Measurements from ENCODE around the gene PIP5K1C. TPM values are rescaled to one million over a fixed set of nuclear protein-coding genes. Genes with fewer than 3 reads are reported as not detected.

Gene PIP5K1C
- total and polyA plus RNA-seq, 9 of the 15 experiments (the other 6 are each of a cell fraction or from before 2014, with no cell fraction given) = 0.38 to 22.1 (median 4.1) TPM

- TF ChIP-seq ZBTB49 (CRISPR knock-in tag; IDR thresholded peaks at IDR 0.05; ENCODE audit: borderline replicate concordance) (no peak), SMAD1 (IDR thresholded peaks at IDR 0.05; ENCODE audit: low read depth, low read length, partially characterized antibody) (no peak), ZFP91 (CRISPR knock-in tag; IDR thresholded peaks at IDR 0.05) (no peak), ATF4 (CRISPR knock-in tag; IDR thresholded peaks at IDR 0.05) (0 out of 2 replicates have a peak, but pooled peaks have one; percentile 9), ZZZ3 (IDR thresholded peaks at IDR 0.05) (no peak), MTA1 (IDR thresholded peaks at IDR 0.05; ENCODE audit: borderline replicate concordance) (no peak), ZFP36 (IDR thresholded peaks at IDR 0.05; ENCODE audit: low read depth, low read length, partially characterized antibody) (peak; percentile 31), ZNF384 (IDR thresholded peaks at IDR 0.05; ENCODE audit: low read depth, low read length) (no peak), ZBED1 (IDR thresholded peaks at IDR 0.05) (no peak), HNRNPH1 (optimal IDR thresholded peaks at IDR 0.05; ENCODE audit: low read depth, low read length) (no peak), ASH1L (IDR thresholded peaks at IDR 0.05; ENCODE audit: borderline replicate concordance, low read depth, partially characterized antibody) (no peak), ZNF699 (CRISPR knock-in tag; IDR thresholded peaks at IDR 0.05; ENCODE audit: insufficient replicate concordance) (no peak), ZNF133 (CRISPR knock-in tag; IDR thresholded peaks at IDR 0.05) (no peak), POLR2H (tag; IDR thresholded peaks at IDR 0.05; ENCODE audit: low read depth) (no peak; the same call in 1 of the 2 replicates), ZNF431 (CRISPR knock-in tag; IDR thresholded peaks at IDR 0.05) (no peak), ZNF507 (tag; conservative IDR thresholded peaks at IDR 0.05) (no peak), CREB3L1 (IDR thresholded peaks at IDR 0.05; ENCODE audit: borderline replicate concordance, low read depth) (peak; percentile 92), ETV6 (IDR thresholded peaks at IDR 0.05; ENCODE audit: borderline replicate concordance in 1 of 2, low read depth in 2 of 2, low read length in 1 of 2) (0 out of 4 replicates have a peak, but pooled peaks of 1 of the 2 experiments have one; percentile 12), ETV6 (CRISPR knock-in tag; IDR thresholded peaks at IDR 0.05; ENCODE audit: borderline replicate concordance) (no peak), PPARD (CRISPR knock-in tag; IDR thresholded peaks at IDR 0.05) (no peak), CREBBP (IDR thresholded peaks at IDR 0.05; ENCODE audit: low read depth, low read length) (no peak), ZNF766 (CRISPR knock-in tag; conservative IDR thresholded peaks at IDR 0.05) (no peak; the same call in none of the 2 replicates), COPS2 (conservative IDR thresholded peaks at IDR 0.05) (no peak), CREM (IDR thresholded peaks at IDR 0.05; ENCODE audit: low read depth) (peak; percentile 65)
Observed at GRCh38 chr19:3608079-3608641, 92.1 kb downstream of the PIP5K1C start (continued).
